Neural progenitor cell (in vitro differentiated cells): ENCODE measurements around the gene KISS1.

Experiments used
- EZH2 ChIP-seq: fragments of 200-600 bp; sonication (generic); IDR thresholded peaks from 2 replicates; pipeline ENCODE4 v1.6.1; 2017; ENCODE audit warnings: antibody characterized with exemption, mild to moderate bottlenecking, moderate library complexity
- TF ChIP-seq, protein P1 (sequence below): fragments of 200-600 bp; sonication (generic); IDR thresholded peaks from 2 replicates; pipeline ENCODE4 v1.5.1; 2017; ENCODE audit warnings: antibody characterized with exemption, mild to moderate bottlenecking

GRCh38 chr1:204180133-204180532 is 16.2 kb downstream of the KISS1 start:
- TF ChIP-seq, protein P1, sequence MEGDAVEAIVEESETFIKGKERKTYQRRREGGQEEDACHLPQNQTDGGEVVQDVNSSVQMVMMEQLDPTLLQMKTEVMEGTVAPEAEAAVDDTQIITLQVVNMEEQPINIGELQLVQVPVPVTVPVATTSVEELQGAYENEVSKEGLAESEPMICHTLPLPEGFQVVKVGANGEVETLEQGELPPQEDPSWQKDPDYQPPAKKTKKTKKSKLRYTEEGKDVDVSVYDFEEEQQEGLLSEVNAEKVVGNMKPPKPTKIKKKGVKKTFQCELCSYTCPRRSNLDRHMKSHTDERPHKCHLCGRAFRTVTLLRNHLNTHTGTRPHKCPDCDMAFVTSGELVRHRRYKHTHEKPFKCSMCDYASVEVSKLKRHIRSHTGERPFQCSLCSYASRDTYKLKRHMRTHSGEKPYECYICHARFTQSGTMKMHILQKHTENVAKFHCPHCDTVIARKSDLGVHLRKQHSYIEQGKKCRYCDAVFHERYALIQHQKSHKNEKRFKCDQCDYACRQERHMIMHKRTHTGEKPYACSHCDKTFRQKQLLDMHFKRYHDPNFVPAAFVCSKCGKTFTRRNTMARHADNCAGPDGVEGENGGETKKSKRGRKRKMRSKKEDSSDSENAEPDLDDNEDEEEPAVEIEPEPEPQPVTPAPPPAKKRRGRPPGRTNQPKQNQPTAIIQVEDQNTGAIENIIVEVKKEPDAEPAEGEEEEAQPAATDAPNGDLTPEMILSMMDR, result no peak
- no peak for TF ChIP-seq EZH2
